ENCODE results near the gene GANC.

GRCh38 chr15:42402455-42403205 is 129.6 kb downstream of the GANC start:
- TF ChIP-seq CTCF (IDR thresholded peaks at IDR 0.05) (no peak), POLR2A (IDR thresholded peaks at IDR 0.05) (no peak)

Measured in body of pancreas (tissue), 4 donors.